Measurements from ENCODE around the gene AP2A1. TPM values are rescaled to one million over a fixed set of nuclear protein-coding genes. Genes with fewer than 3 reads are reported as not detected.

AP2A1 gene
- total and polyA plus RNA-seq, 2 donors (not counting 1 experiment from before 2014, with no cell fraction given) = 64.2 to 95.0 TPM

DNA sequence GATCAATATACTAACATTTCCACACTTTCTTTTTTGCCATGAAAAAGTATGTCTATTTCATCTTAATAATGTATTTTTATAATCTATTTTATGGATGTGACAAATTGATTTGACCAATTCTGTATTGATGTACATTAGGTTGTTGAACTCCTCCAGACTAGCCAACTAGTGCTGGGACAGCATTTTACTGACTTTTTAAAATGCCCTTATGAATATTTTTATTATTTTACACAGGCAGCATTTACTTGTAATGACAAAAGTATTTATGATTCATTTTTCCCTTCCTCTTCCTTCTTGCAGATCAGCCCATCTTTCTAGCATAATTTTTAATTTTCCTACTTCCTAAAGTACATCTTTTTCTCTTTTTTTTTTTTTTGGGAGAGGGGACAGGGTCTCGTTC, 47.2 kb downstream of the AP2A1 start:
- H3K36me3 ChIP-seq (ENCODE audit: control insufficient read depth, insufficient read depth, low read length) = peaks cover 2% of the 10 kb centered on the region
- H3K79me2 ChIP-seq (ENCODE audit: control insufficient read depth, insufficient read depth, low read length) = peaks cover 8% of the 10 kb centered on the region
- peak overlapping the region; percentile 70 for H3K4me2 ChIP-seq (ENCODE audit: extremely low read depth, insufficient read depth, low read length)
- peaks cover 8% of the 10 kb centered on the region for H3K4me1 ChIP-seq (ENCODE audit: control insufficient read depth, extremely low read depth, insufficient read depth, low read length)
- no peaks in the 10 kb centered on the region for H3K27me3 ChIP-seq (ENCODE audit: control insufficient read depth, insufficient read depth, low read length)
- TF ChIP-seq, protein P1, sequence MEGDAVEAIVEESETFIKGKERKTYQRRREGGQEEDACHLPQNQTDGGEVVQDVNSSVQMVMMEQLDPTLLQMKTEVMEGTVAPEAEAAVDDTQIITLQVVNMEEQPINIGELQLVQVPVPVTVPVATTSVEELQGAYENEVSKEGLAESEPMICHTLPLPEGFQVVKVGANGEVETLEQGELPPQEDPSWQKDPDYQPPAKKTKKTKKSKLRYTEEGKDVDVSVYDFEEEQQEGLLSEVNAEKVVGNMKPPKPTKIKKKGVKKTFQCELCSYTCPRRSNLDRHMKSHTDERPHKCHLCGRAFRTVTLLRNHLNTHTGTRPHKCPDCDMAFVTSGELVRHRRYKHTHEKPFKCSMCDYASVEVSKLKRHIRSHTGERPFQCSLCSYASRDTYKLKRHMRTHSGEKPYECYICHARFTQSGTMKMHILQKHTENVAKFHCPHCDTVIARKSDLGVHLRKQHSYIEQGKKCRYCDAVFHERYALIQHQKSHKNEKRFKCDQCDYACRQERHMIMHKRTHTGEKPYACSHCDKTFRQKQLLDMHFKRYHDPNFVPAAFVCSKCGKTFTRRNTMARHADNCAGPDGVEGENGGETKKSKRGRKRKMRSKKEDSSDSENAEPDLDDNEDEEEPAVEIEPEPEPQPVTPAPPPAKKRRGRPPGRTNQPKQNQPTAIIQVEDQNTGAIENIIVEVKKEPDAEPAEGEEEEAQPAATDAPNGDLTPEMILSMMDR (conservative IDR thresholded peaks at IDR 0.05 in 1 of 2, IDR thresholded peaks at IDR 0.05 in 1 of 2; ENCODE audit: low read depth in 1 of 2, low read length in 2 of 2) = no peak
- TF ChIP-seq EZH2 (IDR thresholded peaks at IDR 0.05; ENCODE audit: low read length, missing control alignments) = no peak
- H3K9me3 ChIP-seq (ENCODE audit: control insufficient read depth, insufficient read depth, low read depth, low read length) = no peaks in the 10 kb centered on the region
- peak overlapping the region; percentile 91 for H3K27ac ChIP-seq (ENCODE audit: insufficient read depth, low read length)
- H4K20me1 ChIP-seq (ENCODE audit: control insufficient read depth, extremely low read depth, insufficient read depth, low read length) = no peaks in the 10 kb centered on the region
- H3K4me3 ChIP-seq (replicated peaks in 1 of 4; ENCODE audit: control extremely low read depth in 1 of 4, insufficient read depth in 1 of 4, low read depth in 3 of 4, low read length in 4 of 4) = peak overlapping the region in 3 of 4 experiments; percentile 6 to 94 (median 88)
- no peak for DNase-seq (ENCODE audit: low read depth in 2 of 2)
- peak overlapping the region; percentile 15 for H2AFZ ChIP-seq (ENCODE audit: low read length)
- peak overlapping the region; percentile 50 for H3K9ac ChIP-seq (ENCODE audit: insufficient read depth, low read length)

DNA sequence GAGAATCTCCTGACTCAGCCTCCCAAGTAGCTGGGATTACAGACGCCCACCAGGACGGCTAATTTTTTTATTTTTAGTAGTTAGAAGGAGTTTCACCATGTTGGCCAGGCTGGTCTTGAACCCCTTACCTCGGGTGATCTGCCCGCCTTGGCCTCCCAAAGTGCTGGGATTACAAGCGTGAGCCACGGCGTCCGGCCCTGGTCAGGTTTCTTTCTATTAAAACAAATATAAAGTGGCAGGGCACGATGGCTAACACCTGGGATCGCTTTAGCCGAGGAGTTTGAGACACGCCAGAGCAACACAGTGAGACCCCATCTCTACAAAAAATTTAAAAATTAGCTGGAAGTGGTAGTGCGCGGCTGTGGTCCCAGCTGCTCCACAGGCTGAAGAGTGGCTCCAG, 49.8 kb downstream of the AP2A1 start:
- H3K9ac ChIP-seq (ENCODE audit: insufficient read depth, low read length) = no peak overlapping the region
- peak overlapping the region; percentile 37 for H3K4me2 ChIP-seq (ENCODE audit: extremely low read depth, insufficient read depth, low read length)
- no peaks in the 10 kb centered on the region for H3K27me3 ChIP-seq (ENCODE audit: control insufficient read depth, insufficient read depth, low read length)
- no peaks in the 10 kb centered on the region for H3K36me3 ChIP-seq (ENCODE audit: control insufficient read depth, insufficient read depth, low read length)
- no peaks in the 10 kb centered on the region for H4K20me1 ChIP-seq (ENCODE audit: control insufficient read depth, extremely low read depth, insufficient read depth, low read length)
- no peak overlapping the region for H2AFZ ChIP-seq (ENCODE audit: low read length)
- DNase-seq (ENCODE audit: low read depth in 2 of 2) = no peak
- peaks cover 7% of the 10 kb centered on the region for H3K4me1 ChIP-seq (ENCODE audit: control insufficient read depth, extremely low read depth, insufficient read depth, low read length)
- H3K9me3 ChIP-seq (ENCODE audit: control insufficient read depth, insufficient read depth, low read depth, low read length) = no peaks in the 10 kb centered on the region
- peak overlapping the region in 1 of 4 experiments; percentile 98 for H3K4me3 ChIP-seq (replicated peaks in 1 of 4; ENCODE audit: control extremely low read depth in 1 of 4, insufficient read depth in 1 of 4, low read depth in 3 of 4, low read length in 4 of 4)
- TF ChIP-seq EZH2 (IDR thresholded peaks at IDR 0.05; ENCODE audit: low read length, missing control alignments) = no peak
- TF ChIP-seq, protein P1 (conservative IDR thresholded peaks at IDR 0.05 in 1 of 2, IDR thresholded peaks at IDR 0.05 in 1 of 2; ENCODE audit: low read depth in 1 of 2, low read length in 2 of 2) = no peak
- peak overlapping the region; percentile 98 for H3K27ac ChIP-seq (ENCODE audit: insufficient read depth, low read length)
- H3K79me2 ChIP-seq (ENCODE audit: control insufficient read depth, insufficient read depth, low read length) = peaks cover 17% of the 10 kb centered on the region

DNA sequence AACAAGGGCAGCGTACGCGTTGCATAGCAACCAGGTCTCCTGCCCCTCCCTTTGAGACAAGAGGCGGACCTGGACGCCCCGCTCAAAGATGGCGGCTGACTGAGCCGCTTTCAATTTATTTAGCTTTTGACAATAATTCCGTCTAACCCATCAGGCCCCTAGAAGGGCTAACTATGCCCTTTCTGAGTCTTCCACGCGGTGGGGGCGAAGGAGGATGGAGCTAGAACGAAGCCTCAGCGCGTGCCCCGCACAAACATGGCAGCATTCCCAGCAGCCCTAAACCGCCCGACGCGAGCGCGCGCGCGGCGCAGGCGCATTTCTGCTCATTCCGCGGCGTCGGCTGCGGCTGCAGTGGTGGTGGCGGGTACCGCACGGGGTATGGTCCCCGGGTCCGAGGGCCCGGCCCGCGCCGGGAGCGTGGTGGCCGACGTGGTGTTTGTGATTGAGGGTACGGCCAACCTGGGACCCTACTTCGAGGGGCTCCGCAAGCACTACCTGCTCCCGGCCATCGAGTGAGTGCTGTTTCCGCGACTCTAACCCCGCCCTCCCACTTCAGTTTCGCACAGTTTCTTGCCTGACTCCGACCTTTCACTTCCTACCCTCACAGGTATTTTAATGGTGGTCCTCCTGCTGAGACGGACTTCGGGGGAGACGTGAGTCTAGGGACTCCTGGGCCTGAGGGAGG, 51.3 kb downstream of the AP2A1 start, which contains the start of gene MED25:
MED25 (plus strand) TSS at position 326 of the 685 bp plus-strand sequence; CDS start at position 379, 53 bp downstream.
- peak within 1 kb of the TSS; percentile 98 for H3K27ac ChIP-seq (ENCODE audit: insufficient read depth, low read length)
- peak within 1 kb of the TSS; percentile 74 to 98 (median 89) for H3K4me3 ChIP-seq (replicated peaks in 1 of 4; ENCODE audit: control extremely low read depth in 1 of 4, insufficient read depth in 1 of 4, low read depth in 3 of 4, low read length in 4 of 4)
- H3K27me3 ChIP-seq (ENCODE audit: control insufficient read depth, insufficient read depth, low read length) = no peaks in the 10 kb centered on the region
- H4K20me1 ChIP-seq (ENCODE audit: control insufficient read depth, extremely low read depth, insufficient read depth, low read length) = no peaks in the 10 kb centered on the region
- H3K79me2 ChIP-seq (ENCODE audit: control insufficient read depth, insufficient read depth, low read length) = peaks cover 18% of the 10 kb centered on the region
- H2AFZ ChIP-seq (ENCODE audit: low read length) = peak within 1 kb of the TSS; percentile 90
- no peaks in the 10 kb centered on the region for H3K9me3 ChIP-seq (ENCODE audit: control insufficient read depth, insufficient read depth, low read depth, low read length)
- peak; percentile 69 to 88 for DNase-seq (ENCODE audit: low read depth in 2 of 2)
- H3K36me3 ChIP-seq (ENCODE audit: control insufficient read depth, insufficient read depth, low read length) = no peaks in the 10 kb centered on the region
- TF ChIP-seq EZH2 (IDR thresholded peaks at IDR 0.05; ENCODE audit: low read length, missing control alignments) = no peak
- TF ChIP-seq, protein P1 (conservative IDR thresholded peaks at IDR 0.05 in 1 of 2, IDR thresholded peaks at IDR 0.05 in 1 of 2; ENCODE audit: low read depth in 1 of 2, low read length in 2 of 2) = no peak
- H3K4me2 ChIP-seq (ENCODE audit: extremely low read depth, insufficient read depth, low read length) = peak within 1 kb of the TSS; percentile 84
- peaks cover 5% of the 10 kb centered on the region for H3K4me1 ChIP-seq (ENCODE audit: control insufficient read depth, extremely low read depth, insufficient read depth, low read length)
- H3K9ac ChIP-seq (ENCODE audit: insufficient read depth, low read length) = peak within 1 kb of the TSS; percentile 87

Data from fibroblast of lung (primary cell).